GF-D8 (cell line): ENCODE results near the gene IZUMO2.

Source experiments
- DNase-seq: peaks from one replicate; lab custom pipeline; 2025; lab: John Stamatoyannopoulos, UW

Gene IZUMO2

DNA sequence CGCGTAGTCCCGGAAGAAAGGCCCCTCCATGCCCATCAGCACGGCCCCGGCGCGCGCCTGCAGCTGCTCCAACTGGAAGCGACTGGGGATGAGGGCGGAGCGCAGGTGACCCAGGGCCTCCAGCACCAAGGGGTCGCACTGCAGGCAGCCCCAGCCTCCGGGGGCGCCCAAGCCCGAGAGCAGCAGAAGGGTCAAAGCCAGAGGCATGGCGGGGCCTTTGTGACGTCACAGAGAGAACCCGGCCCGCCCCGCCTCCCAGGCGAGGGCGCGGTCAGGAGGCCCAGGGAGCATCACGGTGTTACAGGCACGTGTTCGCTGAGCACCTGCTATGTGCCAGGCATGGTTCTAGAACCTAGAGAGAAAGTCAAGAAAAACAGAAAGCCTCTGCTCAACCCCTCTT is at the start of gene IZUMO2:
Gene IZUMO2, minus strand, starts transcription at position 294 of the 400 bp plus-strand sequence. Its CDS starts 87 bp downstream, at position 207.
- no peak for DNase-seq

DNA sequence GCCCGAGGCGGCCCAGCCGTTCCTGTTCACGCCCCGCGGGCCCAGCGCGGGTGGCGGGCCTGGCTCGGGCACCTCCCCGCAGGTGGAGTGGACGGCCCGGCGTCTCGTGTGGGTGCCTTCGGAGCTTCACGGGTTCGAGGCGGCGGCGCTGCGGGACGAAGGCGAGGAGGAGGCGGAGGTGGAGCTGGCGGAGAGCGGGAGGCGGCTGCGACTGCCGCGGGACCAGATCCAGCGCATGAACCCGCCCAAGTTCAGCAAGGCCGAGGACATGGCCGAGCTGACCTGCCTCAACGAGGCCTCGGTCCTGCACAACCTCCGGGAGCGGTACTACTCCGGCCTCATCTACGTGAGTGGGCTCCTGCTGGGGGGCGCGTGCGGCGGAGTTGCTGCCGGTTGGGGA is 47.3 kb upstream of the IZUMO2 start:
- DNase-seq = no peak

GRCh38 chr19:50209131-50209530 is 46.0 kb upstream of the IZUMO2 start:
- no peak for DNase-seq

DNA sequence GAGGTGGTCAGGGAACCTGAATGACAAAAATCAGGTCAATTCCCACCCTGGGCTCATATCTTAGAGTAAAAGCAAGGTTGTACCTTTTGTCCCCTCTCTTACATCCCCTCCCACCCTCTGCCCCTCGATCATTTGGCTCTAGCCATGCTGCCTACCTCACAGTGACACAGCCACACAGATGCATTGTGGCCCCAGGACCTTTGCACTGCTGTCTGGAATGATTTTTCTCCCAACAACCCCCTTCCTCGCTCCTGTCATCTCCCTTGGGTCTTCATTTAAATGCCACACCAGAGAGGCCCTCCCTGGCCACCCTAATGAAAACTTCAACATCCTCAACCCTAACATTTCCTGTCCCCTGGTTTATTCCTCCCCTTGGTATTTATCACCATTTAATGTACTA is 44.6 kb upstream of the IZUMO2 start:
- DNase-seq = no peak

- no peak for DNase-seq
Measured at GRCh38 chr19:50206191-50206590, 43.1 kb upstream of the IZUMO2 start.

DNA sequence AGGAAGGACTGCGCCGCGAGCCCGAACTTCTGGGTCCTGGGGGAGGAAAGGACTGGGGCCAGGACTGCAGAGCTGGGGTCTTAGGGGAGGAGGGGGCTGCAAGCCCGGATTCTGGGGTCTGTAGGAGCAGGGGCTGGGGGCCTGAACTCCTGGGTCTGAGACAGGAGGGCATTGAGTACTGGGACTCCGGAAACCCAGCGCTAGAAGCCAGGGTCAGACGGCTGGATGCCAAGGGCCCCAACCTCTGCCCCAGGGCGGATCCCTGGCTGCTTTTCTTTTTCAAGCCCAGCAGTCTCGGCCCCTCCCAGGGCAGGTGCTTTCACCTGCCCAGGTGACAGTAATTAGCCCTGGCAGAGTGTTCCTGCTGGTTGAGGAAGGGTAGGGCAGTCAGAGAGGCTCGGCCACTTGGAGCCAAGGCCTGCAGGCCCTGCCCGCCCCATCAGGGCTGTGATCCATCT is 42.6 kb upstream of the IZUMO2 start:
- no peak for DNase-seq

- no peak for DNase-seq
Measured at GRCh38 chr19:50204811-50205675, 42.0 kb upstream of the IZUMO2 start.

DNA sequence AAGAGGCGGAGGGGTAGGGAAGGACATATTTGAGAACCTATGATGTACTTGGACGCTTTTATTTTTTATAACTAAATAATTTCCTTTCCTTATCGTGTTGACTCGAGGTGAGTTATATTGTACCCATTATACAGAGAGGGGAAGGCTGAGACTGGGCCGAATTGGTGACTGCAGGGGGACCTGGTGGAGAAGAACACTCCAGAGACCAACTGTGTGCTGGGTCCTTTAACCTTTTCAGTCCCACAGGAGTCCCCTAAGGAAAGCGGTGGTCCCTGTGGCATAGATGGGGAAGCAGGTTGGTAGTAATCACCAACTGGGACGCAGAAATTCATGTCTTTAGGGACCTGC is 41.0 kb upstream of the IZUMO2 start:
- DNase-seq = no peak

DNA sequence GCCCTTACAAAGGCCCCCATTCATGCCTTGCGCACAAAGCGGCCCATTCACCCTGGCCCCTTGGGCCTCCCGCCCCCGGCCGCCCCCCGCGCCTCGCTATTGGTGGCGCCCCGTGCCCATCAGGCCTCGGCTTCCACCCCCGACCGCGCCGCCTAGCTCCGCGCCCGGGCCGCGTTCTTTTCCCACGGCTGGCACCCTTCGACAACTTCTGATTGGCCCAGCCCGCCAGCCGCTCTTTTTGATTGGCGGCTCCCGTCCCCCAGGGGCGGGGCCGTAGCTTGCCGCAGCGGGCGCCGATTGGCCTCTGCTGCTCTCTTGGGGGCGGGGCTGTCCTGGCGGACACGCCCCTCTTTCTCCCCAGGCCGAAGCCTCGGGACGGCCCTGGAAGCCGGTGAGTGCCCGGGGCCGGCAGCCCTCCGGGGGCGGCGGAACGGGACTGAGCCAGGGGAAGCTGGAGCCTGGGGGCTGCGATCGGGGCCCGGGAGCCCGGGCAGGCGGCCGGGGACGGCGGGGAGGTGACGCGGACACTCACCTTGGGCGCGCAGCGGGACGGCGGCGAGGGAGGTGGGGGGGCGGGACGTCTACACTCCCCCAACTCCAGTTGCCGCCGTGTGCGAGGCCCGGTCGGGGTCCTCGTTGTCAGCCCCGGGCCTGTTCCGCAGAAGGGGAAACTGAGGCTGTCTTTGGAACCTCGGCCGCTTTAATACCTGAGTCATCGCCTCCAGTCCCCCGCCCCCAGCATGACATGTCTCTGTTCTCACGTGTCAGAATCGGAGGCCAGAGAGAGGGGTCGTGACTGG is 40.4 kb upstream of the IZUMO2 start, which contains the start of gene MYH14:
Gene MYH14, plus strand, starts transcription at position 342 of the 800 bp plus-strand sequence. CDS start 6,744 bp downstream, outside the sequence.
- no peak for DNase-seq

DNA sequence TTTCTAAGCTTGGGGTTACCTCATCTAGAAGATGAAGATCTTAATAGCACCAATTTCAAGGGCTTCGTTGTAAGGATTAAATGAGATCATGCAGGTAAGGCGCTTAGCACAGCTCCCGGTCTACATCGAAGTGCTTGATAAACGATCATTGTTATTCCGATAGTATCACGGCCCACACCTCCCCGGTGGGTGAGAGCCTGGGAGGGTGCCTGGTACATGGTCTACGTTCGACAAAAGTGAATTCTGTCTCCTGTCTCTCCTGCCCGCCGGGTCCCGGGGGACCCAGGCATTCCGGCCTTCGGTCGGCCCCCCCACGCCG is 39.8 kb upstream of the IZUMO2 start:
- DNase-seq = no peak

- no peak for DNase-seq
Measured at GRCh38 chr19:50202386-50202785, 39.3 kb upstream of the IZUMO2 start.

DNA sequence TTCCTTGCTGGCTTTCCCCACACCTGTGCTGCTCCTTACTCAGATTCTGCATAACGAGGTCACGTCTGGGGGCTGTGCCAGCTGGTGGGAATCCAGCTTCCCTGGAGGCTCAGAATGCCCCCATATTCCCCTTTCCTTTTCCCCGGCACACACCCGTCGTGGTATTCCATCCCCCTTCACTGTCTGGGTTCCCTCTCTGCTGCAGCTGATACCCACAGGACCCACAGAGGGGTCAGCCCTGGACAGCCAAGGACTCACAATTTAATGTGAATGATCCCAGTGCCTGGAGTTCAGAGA is 36.1 kb upstream of the IZUMO2 start:
- no peak for DNase-seq

- no peak for DNase-seq
Measured at GRCh38 chr19:50198431-50199258, 35.6 kb upstream of the IZUMO2 start.

GRCh38 chr19:50197348-50197747 is 34.3 kb upstream of the IZUMO2 start:
- no peak for DNase-seq

GRCh38 chr19:50196322-50196932 is 33.3 kb upstream of the IZUMO2 start:
- DNase-seq = no peak

DNA sequence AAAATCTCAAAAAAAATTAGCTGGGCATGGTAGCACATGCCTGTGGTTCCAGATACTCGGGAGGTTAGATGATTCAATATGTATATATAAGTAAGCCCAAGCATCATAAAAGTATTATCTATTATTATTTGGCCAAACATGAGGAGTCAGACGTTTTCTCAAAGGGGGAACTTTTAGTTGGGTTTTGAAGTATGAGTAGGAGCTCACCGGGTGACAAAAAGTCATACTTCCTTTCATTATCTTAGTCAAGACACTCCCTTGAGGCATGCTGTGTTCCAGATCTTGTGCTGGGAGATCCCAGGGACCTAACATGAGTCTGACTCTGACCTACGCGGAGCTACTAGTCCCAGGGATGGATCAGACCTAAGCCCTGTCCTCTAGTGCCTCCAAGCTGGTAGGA is 32.1 kb upstream of the IZUMO2 start:
- no peak for DNase-seq

- no peak for DNase-seq
Measured at GRCh38 chr19:50192463-50193211, 29.6 kb upstream of the IZUMO2 start.

DNA sequence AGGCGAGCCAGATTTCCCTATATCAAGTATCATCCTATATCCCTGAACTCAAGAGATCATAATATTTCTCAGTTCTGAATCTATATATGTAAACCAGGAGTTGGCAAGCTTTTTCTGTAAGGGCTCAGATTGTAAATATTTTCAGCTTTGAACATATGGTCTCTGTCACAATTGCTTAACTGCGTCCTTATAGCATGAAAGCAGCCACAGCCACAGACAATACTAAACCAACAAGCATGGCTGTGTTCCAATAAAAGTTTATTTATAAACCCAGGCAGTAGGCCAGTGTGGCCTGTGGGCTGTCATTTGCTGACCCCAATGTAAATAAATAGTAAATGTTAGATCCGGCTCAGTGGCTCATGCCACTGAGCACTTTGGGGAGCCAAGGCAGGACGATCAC is 28.1 kb upstream of the IZUMO2 start:
- no peak for DNase-seq

DNA sequence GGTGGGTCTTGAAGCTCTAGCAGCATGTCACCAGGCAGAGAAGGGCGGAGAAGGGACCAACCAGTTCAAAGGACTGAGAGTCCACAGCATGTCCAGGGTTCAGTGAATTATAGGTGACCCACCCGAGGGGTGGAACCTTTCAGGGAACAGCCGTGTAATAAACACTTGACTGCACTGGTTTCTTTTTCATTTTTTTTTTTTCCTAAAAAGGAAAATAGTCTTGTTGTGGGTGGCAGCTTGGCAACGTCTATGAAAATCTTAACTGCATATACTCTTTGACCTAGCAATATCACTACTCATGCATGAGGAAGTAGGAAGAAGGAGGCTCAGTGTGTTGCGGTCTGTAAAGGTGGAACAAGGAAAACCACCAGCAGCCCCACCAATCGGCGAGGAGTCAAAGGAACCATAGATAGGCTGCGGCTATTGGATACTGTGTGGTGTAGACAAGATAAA is 27.4 kb upstream of the IZUMO2 start:
- DNase-seq = no peak

DNA sequence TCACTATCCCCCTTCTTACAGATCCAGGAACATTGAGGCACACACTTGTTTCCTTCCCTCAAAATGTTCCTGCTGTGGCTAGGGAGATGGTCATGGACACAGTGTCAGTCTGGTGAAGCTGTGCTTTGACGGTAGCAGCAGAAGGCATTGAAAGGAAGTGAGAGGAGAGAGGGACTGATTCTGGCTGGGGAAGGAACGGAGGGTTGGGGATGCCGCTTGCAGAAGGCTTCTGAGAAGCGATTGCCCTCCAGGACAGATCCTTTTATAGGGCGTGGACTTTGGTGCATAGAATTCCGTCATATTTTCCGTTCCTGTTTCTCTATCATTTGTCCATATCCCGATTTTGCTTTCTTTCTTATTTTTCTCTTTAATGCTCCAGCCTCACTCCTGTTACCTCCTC is 26.2 kb upstream of the IZUMO2 start:
- no peak for DNase-seq

- no peak for DNase-seq
Measured at GRCh38 chr19:50187937-50188336, 24.9 kb upstream of the IZUMO2 start.
